ENCODE measurements around the gene SPOPL. TPM values are rescaled to one million over a fixed set of nuclear protein-coding genes. Genes with fewer than 3 reads are reported as not detected.

Gene SPOPL
- total and polyA plus RNA-seq, 2 experiments from 2014 or later: 3.4 to 13.6 TPM

GRCh38 chr2:138602166-138602460, 100.5 kb downstream of the SPOPL start:
- no peak overlapping the region for H3K27ac ChIP-seq
- H3K36me3 ChIP-seq: no peaks in the 10 kb centered on the region
- no peak for DNase-seq (ENCODE audit: low read depth in 1 of 2, low spot score in 1 of 2)

DNA sequence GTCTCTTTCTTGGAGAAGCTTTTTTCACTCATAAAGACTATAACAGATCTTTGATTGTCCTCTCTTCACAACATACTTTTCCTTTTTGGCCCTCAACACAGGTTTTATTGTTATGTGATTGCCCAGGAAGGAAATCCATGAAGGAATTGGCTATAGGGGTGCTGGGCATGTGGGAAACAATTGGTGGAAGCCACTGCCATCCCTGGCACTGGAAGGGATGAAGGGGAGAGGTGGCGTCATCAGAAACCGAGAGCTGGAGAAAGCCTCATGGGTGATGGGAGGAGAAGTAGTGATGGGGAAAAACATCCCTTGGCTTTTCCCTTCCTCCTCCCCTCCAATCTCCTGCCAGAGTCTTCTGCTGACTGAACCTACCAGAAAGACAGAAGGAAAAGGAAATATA, 106.2 kb downstream of the SPOPL start:
- no peak for DNase-seq (ENCODE audit: low read depth in 1 of 2, low spot score in 1 of 2)
- Histone ChIP-seq H3K4me1 (ENCODE audit: low read depth) (no peaks in the 10 kb centered on the region), H3K27ac (no peak overlapping the region), H3K4me3 (no peak overlapping the region), H3K27me3 (no peaks in the 10 kb centered on the region), H3K36me3 (no peaks in the 10 kb centered on the region), H3K9me3 (ENCODE audit: low read depth) (no peaks in the 10 kb centered on the region)
- TF ChIP-seq, protein P1, sequence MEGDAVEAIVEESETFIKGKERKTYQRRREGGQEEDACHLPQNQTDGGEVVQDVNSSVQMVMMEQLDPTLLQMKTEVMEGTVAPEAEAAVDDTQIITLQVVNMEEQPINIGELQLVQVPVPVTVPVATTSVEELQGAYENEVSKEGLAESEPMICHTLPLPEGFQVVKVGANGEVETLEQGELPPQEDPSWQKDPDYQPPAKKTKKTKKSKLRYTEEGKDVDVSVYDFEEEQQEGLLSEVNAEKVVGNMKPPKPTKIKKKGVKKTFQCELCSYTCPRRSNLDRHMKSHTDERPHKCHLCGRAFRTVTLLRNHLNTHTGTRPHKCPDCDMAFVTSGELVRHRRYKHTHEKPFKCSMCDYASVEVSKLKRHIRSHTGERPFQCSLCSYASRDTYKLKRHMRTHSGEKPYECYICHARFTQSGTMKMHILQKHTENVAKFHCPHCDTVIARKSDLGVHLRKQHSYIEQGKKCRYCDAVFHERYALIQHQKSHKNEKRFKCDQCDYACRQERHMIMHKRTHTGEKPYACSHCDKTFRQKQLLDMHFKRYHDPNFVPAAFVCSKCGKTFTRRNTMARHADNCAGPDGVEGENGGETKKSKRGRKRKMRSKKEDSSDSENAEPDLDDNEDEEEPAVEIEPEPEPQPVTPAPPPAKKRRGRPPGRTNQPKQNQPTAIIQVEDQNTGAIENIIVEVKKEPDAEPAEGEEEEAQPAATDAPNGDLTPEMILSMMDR (IDR thresholded peaks at IDR 0.05; ENCODE audit: low read depth, low read length): no peak

More at GRCh38 chr2:138602166-138602460, 100.5 kb downstream of the SPOPL start:
- Histone ChIP-seq H3K4me1 (ENCODE audit: low read depth) (no peaks in the 10 kb centered on the region), H3K27me3 (no peaks in the 10 kb centered on the region), H3K9me3 (ENCODE audit: low read depth) (no peaks in the 10 kb centered on the region), H3K4me3 (no peak overlapping the region)
- TF ChIP-seq, protein P1 (IDR thresholded peaks at IDR 0.05; ENCODE audit: low read depth, low read length): no peak

DNA sequence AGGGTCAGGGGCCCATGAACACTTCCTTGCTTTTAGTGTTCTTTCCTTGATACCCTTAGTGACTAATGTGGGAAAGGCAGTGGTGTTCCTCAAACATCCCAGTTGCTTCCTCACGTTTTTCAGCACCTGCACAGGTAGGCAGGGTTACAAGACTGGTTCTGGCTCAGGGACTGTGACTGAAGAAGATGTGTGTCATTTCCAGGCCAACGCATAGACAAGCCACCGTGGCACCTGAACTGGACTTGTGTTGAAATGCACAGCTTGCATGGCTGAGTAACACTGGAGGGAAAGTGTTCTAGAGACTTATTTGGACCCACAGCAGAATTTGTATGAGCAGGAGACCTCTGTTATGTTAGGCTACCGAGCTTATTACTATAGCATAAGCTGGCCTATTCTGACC, 107.9 kb downstream of the SPOPL start:
- TF ChIP-seq, protein P1 (IDR thresholded peaks at IDR 0.05; ENCODE audit: low read depth, low read length): no peak
- no peak overlapping the region for H3K27ac ChIP-seq
- no peaks in the 10 kb centered on the region for H3K4me1 ChIP-seq (ENCODE audit: low read depth)
- no peaks in the 10 kb centered on the region for H3K27me3 ChIP-seq
- no peaks in the 10 kb centered on the region for H3K9me3 ChIP-seq (ENCODE audit: low read depth)
- no peaks in the 10 kb centered on the region for H3K36me3 ChIP-seq
- DNase-seq (ENCODE audit: low read depth in 1 of 2, low spot score in 1 of 2): no peak
- H3K4me3 ChIP-seq: no peak overlapping the region

DNA sequence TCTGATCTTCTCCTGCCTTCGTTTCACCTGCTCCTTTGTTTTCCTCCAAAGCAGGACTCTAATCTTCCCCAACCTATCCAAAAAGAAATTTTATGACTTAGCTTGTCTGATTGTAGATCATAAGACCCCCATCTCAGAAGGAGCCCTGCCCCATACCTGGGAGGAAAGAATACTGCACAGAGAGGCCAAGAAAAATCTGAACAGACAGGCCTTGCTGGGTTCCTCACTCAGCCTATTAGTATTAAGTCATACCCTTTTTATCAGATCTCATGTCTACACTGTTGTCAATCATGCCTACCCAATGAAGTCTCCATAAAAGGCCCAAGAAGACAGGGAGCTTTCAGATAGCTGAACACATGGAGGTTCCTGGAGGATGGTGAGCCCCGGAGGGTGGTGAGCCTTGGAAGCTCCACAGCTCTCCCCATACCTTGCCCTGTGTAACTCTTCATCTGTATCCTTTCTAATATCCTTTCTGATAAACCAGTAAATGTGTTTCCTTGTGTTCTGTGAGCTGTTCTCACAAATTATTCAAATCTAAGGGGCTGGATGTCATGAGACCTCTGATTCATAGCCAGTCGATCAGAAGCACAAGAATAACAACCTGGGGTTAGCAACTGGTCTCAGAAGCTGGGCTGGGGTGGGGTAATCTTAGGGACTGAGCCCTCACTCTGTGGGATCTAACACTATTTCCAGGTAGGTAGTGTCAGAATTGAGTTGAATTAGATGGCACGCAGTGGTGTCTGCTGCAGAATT, 108.8 kb downstream of the SPOPL start:
- Histone ChIP-seq H3K27me3 (no peaks in the 10 kb centered on the region), H3K36me3 (no peaks in the 10 kb centered on the region), H3K4me3 (no peak overlapping the region), H3K27ac (no peak overlapping the region), H3K4me1 (ENCODE audit: low read depth) (no peaks in the 10 kb centered on the region), H3K9me3 (ENCODE audit: low read depth) (no peaks in the 10 kb centered on the region)
- TF ChIP-seq, protein P1 (IDR thresholded peaks at IDR 0.05; ENCODE audit: low read depth, low read length): no peak
- DNase-seq (ENCODE audit: low read depth in 1 of 2, low spot score in 1 of 2): no peak

DNA sequence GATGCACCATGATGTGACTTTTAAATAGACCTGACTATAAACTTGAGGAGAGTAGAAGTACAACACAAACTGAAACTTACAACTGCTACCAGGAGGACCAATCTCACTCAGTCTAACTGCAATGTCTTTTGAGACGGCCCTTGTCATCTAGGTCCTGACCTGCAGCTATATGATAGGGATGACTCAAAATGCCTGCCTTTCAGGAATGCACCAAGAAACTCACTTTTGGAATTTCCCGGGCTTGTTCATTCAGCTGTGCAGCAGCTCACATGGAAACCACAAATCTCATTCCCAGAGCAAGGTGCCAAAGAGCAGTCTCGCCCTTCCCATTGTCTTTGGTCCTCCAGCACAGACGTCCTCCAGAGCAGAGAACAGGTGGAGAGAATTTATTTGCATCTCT, 113.7 kb downstream of the SPOPL start:
- Histone ChIP-seq H3K36me3 (no peaks in the 10 kb centered on the region), H3K27ac (no peak overlapping the region), H3K27me3 (no peaks in the 10 kb centered on the region), H3K9me3 (ENCODE audit: low read depth) (no peaks in the 10 kb centered on the region), H3K4me1 (ENCODE audit: low read depth) (no peaks in the 10 kb centered on the region), H3K4me3 (no peak overlapping the region)
- no peak for DNase-seq (ENCODE audit: low read depth in 1 of 2, low spot score in 1 of 2)
- TF ChIP-seq, protein P1 (IDR thresholded peaks at IDR 0.05; ENCODE audit: low read depth, low read length): no peak
